HEK293 (cell line): Measurements from ENCODE around the gene APCDD1L.

Source experiments
- MEIS1 ChIP-seq: sonication (generic); formaldehyde crosslinking; IDR thresholded peaks from 2 replicates; pipeline ENCODE4 v1.8.1; 2022; ENCODE audit warnings: missing genetic modification reagents, mild to moderate bottlenecking, borderline replicate concordance
- SETDB1 ChIP-seq: IDR thresholded peaks from one replicate; pipeline ENCODE4 v1.6.1; 2017; ENCODE audit warnings: mild to moderate bottlenecking, low read length, moderate library complexity, mixed read lengths; ENCODE audit not compliant: insufficient read length
- ZNF140 ChIP-seq: fragments of 450-650 bp; formaldehyde crosslinking; IDR thresholded peaks from 2 replicates; pipeline ENCODE4 v1.5.1; 2016; ENCODE audit warnings: missing biosample characterization, missing genetic modification characterization
- ZNF404 ChIP-seq: fragments of 450-650 bp; formaldehyde crosslinking; IDR thresholded peaks from 2 replicates; pipeline ENCODE4 v1.5.1; 2017; ENCODE audit warnings: missing biosample characterization, missing genetic modification characterization
- ZNF629 ChIP-seq: fragments of 450-650 bp; formaldehyde crosslinking; IDR thresholded peaks from 2 replicates; pipeline ENCODE4 v1.5.1; 2017; ENCODE audit warnings: missing biosample characterization, missing genetic modification characterization
- TF ChIP-seq, protein P1 (sequence below): fragments of 450-650 bp; formaldehyde crosslinking; IDR thresholded peaks from 2 replicates; pipeline ENCODE4 v1.5.1; 2016; ENCODE audit warnings: missing biosample characterization, missing genetic modification characterization
- TF ChIP-seq, protein P2 (sequence below): fragments of 450-650 bp; formaldehyde crosslinking; IDR thresholded peaks from 2 replicates; pipeline ENCODE4 v1.5.1; 2016; ENCODE audit warnings: missing biosample characterization, missing genetic modification characterization
- TF ChIP-seq, protein P3 (sequence below): fragments of 450-650 bp; formaldehyde crosslinking; IDR thresholded peaks from 2 replicates; pipeline ENCODE4 v1.5.1; 2016; ENCODE audit warnings: missing biosample characterization, missing genetic modification characterization

DNA sequence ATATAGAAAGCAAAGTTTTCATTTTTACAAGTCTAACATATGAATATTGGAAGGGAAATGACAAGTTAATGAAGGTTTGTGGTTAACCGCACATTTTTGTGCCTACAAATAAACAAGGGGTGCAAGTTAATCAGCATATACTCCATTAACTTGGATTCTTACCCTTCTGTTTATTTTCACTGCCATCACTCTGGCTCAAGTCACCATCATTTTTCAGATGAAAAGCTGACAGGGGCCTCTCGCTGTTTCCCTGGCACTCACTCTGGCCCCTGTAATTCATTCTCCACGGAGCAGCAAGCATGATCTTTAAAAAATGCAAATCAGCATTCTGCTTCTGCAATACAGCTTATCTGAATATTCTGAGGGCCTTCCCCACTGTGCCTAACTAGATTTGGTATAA, 29.8 kb downstream of the APCDD1L start:
- TF ChIP-seq, protein P1, sequence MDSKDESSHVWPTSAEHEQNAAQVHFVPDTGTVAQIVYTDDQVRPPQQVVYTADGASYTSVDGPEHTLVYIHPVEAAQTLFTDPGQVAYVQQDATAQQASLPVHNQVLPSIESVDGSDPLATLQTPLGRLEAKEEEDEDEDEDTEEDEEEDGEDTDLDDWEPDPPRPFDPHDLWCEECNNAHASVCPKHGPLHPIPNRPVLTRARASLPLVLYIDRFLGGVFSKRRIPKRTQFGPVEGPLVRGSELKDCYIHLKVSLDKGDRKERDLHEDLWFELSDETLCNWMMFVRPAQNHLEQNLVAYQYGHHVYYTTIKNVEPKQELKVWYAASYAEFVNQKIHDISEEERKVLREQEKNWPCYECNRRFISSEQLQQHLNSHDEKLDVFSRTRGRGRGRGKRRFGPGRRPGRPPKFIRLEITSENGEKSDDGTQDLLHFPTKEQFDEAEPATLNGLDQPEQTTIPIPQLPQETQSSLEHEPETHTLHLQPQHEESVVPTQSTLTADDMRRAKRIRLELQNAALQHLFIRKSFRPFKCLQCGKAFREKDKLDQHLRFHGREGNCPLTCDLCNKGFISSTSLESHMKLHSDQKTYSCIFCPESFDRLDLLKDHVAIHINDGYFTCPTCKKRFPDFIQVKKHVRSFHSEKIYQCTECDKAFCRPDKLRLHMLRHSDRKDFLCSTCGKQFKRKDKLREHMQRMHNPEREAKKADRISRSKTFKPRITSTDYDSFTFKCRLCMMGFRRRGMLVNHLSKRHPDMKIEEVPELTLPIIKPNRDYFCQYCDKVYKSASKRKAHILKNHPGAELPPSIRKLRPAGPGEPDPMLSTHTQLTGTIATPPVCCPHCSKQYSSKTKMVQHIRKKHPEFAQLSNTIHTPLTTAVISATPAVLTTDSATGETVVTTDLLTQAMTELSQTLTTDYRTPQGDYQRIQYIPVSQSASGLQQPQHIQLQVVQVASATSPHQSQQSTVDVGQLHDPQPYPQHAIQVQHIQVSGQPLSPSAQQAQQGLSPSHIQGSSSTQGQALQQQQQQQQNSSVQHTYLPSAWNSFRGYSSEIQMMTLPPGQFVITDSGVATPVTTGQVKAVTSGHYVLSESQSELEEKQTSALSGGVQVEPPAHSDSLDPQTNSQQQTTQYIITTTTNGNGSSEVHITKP (tag by site-specific recombination), result no peak
- TF ChIP-seq, protein P2, sequence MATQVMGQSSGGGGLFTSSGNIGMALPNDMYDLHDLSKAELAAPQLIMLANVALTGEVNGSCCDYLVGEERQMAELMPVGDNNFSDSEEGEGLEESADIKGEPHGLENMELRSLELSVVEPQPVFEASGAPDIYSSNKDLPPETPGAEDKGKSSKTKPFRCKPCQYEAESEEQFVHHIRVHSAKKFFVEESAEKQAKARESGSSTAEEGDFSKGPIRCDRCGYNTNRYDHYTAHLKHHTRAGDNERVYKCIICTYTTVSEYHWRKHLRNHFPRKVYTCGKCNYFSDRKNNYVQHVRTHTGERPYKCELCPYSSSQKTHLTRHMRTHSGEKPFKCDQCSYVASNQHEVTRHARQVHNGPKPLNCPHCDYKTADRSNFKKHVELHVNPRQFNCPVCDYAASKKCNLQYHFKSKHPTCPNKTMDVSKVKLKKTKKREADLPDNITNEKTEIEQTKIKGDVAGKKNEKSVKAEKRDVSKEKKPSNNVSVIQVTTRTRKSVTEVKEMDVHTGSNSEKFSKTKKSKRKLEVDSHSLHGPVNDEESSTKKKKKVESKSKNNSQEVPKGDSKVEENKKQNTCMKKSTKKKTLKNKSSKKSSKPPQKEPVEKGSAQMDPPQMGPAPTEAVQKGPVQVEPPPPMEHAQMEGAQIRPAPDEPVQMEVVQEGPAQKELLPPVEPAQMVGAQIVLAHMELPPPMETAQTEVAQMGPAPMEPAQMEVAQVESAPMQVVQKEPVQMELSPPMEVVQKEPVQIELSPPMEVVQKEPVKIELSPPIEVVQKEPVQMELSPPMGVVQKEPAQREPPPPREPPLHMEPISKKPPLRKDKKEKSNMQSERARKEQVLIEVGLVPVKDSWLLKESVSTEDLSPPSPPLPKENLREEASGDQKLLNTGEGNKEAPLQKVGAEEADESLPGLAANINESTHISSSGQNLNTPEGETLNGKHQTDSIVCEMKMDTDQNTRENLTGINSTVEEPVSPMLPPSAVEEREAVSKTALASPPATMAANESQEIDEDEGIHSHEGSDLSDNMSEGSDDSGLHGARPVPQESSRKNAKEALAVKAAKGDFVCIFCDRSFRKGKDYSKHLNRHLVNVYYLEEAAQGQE (tag by site-specific recombination), result no peak
- TF ChIP-seq ZNF629 (tag by site-specific recombination) (no peak), ZNF140 (tag by site-specific recombination) (no peak), SETDB1 (no peak), MEIS1 (no peak), ZNF404 (tag by site-specific recombination) (no peak)
- TF ChIP-seq, protein P3, sequence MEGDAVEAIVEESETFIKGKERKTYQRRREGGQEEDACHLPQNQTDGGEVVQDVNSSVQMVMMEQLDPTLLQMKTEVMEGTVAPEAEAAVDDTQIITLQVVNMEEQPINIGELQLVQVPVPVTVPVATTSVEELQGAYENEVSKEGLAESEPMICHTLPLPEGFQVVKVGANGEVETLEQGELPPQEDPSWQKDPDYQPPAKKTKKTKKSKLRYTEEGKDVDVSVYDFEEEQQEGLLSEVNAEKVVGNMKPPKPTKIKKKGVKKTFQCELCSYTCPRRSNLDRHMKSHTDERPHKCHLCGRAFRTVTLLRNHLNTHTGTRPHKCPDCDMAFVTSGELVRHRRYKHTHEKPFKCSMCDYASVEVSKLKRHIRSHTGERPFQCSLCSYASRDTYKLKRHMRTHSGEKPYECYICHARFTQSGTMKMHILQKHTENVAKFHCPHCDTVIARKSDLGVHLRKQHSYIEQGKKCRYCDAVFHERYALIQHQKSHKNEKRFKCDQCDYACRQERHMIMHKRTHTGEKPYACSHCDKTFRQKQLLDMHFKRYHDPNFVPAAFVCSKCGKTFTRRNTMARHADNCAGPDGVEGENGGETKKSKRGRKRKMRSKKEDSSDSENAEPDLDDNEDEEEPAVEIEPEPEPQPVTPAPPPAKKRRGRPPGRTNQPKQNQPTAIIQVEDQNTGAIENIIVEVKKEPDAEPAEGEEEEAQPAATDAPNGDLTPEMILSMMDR (tag by site-specific recombination), result no peak
